GM12864 (cell line): ENCODE results near the gene AKAP1.

Source experiments
- DNase-seq: peaks from one replicate; pipeline ENCODE4 v3.0.0-alpha.2; 2011; ENCODE audit warnings: low read depth
- H3K4me3 ChIP-seq: 2 replicates; pipeline ENCODE4 v1.5.1; 2011; ENCODE audit warnings: mild to moderate bottlenecking, low read depth, low read length, control low read depth
- TF ChIP-seq, protein P1 (sequence below): IDR thresholded peaks from 2 replicates; pipeline ENCODE4 v1.5.1; 2011; ENCODE audit warnings: low read depth, mild to moderate bottlenecking, moderate library complexity, low read length, control low read depth, inconsistent platforms; ENCODE audit errors: missing control alignments

Gene AKAP1

DNA sequence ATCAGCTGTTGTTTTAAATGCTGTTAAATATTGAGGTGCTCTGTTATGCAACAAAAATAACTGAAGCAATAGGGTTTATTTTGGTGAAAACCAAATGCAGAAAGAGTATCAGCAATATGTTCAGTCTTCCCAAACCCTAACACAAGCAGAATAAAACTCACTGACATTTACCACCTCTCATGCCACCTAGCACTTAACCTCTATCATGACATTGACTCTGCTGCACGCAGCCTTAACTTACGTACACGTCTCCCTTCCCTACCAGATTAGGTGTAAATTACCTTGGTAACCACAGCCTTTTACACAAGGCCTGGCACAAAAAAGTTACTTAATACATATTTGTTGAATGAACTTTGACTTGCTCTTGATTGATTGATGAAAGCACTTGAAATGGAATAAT is 9.9 kb upstream of the AKAP1 start:
- TF ChIP-seq, protein P1, sequence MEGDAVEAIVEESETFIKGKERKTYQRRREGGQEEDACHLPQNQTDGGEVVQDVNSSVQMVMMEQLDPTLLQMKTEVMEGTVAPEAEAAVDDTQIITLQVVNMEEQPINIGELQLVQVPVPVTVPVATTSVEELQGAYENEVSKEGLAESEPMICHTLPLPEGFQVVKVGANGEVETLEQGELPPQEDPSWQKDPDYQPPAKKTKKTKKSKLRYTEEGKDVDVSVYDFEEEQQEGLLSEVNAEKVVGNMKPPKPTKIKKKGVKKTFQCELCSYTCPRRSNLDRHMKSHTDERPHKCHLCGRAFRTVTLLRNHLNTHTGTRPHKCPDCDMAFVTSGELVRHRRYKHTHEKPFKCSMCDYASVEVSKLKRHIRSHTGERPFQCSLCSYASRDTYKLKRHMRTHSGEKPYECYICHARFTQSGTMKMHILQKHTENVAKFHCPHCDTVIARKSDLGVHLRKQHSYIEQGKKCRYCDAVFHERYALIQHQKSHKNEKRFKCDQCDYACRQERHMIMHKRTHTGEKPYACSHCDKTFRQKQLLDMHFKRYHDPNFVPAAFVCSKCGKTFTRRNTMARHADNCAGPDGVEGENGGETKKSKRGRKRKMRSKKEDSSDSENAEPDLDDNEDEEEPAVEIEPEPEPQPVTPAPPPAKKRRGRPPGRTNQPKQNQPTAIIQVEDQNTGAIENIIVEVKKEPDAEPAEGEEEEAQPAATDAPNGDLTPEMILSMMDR: no peak
- H3K4me3 ChIP-seq: no peak overlapping the region

DNA sequence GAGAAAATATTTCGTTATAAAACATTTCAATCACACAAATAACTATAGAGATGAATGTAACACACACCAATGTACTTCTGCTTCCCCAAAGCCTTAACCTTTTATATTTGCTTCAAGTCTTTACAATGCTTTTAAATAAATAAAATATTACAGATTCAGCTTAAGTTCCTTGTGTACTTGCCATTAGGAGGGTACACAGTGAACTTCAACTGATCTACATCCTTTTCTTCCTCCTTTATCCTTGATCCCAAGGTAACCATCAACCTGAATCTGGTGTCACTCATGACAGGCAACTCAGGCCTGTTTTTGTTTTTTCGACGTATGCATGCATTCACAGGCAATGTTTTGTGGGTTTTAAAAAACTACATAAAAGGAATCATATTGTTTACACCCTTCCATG is 9.3 kb upstream of the AKAP1 start:
- H3K4me3 ChIP-seq: no peak overlapping the region
- TF ChIP-seq, protein P1: no peak
- no peak for DNase-seq

More for the DNA sequence above, 9.9 kb upstream of the AKAP1 start:
- no peak for DNase-seq

DNA sequence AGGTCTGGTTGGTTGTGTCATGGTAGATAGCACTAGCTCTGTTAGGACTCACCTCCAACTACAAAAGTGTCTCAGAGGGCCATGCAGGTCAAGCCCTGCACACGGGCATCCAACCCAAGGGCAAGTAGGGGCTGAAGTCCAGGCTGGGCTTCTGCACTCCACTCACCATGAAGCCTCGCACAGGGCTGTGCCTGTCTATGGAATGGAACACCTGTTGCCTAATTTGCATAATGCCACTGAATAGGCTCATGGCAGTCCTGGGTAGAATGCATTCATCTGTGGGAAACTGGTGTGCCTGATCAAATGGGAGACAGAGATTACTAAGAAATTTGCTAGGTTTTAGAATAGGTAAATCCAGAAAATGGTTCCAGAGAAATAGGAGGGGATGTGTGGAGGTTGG is 8.0 kb upstream of the AKAP1 start:
- DNase-seq: no peak
- H3K4me3 ChIP-seq: no peak overlapping the region
- TF ChIP-seq, protein P1: no peak

DNA sequence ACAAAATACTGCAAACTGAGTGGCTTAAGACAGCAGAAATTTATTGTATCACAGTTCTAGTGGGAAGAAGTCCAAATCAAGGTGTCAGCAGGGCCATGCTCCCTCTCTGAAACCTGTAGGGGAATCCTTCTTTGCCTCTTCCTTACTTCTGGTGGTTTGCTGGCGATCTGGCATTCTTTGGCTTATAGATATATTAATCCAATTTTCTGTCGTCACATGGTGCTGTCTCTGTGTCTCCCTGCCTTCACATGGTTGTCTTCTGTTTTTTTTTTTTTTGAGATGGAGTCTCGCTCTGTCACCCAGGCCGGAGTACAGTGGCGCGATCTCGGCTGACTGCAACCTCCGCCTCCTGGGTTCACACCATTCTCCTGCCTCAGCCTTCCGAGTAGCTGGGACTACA is 6.8 kb upstream of the AKAP1 start:
- TF ChIP-seq, protein P1: no peak
- no peak for DNase-seq
- H3K4me3 ChIP-seq: no peak overlapping the region

DNA sequence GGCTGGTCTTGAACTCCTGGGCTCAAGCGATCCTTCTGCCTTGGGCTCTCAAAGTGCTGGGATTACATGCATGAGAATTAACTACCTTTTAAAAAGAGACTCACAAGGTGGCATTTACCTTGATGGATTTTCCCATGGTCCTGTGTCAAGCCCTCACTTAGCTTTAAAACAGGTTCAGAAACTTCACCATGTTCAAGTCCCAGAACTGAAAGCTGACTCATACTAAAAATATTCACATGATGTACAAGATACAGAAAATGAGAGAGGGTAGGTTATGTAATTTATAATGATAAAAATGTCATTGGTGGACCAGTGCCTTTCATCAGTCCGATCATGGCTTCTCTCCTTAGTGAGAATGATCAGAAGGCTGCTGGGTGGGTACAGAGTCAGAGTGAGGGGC is 4.3 kb upstream of the AKAP1 start:
- DNase-seq: no peak
- TF ChIP-seq, protein P1: no peak
- no peak overlapping the region for H3K4me3 ChIP-seq

DNA sequence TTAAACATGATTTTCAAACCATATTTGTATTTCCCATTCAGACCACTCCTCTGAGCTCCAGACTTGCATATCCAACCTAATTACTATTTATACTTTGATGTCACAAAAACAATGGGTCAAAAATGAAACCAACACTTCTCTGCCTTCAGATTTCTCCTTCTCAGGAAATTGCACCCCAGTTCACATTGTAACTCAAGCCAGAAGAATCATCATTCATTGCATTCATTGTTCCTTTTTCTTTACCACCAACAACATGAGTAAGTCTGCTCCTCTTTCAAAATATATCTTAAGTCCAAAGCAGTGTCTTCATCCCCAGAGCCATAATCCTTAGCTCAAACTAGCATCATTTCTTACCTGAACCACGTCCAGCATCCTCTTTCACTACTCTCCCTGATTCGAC is 2.6 kb upstream of the AKAP1 start:
- no peak for DNase-seq
- no peak overlapping the region for H3K4me3 ChIP-seq
- TF ChIP-seq, protein P1: no peak

DNA sequence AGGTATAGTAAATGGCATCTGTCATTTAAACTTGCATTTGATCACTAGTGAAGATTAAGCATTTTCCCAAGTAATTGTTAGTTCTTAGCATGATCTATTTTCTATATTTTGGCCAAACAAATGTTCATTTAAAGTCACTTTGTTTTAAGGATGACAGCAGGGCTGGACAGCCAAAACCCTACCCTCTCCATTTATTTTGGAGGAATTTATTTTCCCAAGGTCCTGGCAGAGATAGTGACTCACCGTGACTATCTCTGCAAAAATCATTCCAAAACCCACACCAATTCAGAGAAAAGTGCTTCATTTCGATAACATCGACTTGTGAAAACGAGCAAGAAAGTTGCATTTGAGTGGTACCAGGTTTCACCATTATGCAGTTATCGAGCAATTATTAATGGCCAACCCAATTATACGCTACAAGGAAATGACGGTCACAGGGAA is 665 bp upstream of the AKAP1 start:
- no peak for DNase-seq
- TF ChIP-seq, protein P1: no peak
- peak overlapping the region; percentile 95 for H3K4me3 ChIP-seq
